ENCODE results near the gene HTR1E. TPM values are rescaled to one million over a fixed set of nuclear protein-coding genes. Genes with fewer than 3 reads are reported as not detected.

Gene HTR1E
- total and polyA plus RNA-seq, 12 donors = 0.13 to 0.22 TPM; not detected in 10

DNA sequence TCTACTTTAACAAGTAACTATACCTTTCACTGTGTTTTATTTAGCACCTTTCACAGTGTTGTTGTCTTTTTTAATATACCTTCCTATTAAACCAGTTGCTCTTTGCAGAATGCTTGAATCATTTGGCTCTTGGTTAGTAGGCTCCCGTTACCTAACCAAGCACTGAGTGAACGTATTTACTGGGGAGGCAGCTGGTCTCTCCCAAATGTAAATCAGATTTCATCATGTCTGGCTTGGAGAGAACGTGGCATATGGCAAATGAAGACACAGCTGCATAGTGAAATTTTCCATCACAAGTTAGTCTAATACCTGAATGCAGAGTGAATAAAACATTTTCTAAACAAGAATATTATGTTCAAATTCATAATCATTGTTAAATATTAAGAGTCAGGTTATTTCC, 12.4 kb downstream of the HTR1E start:
- Histone ChIP-seq H3K9me3 (replicated peaks in 1 of 3) (no peaks in the 10 kb centered on the region), H3K27me3 (no peaks in the 10 kb centered on the region), H3K36me3 (replicated peaks in 1 of 2) (no peaks in the 10 kb centered on the region), H3K27ac (no peak overlapping the region), H3K4me3 (no peak overlapping the region), H3K4me1 (replicated peaks in 1 of 2) (no peaks in the 10 kb centered on the region)
- intact Hi-C loops (cut with DNase I) = no loop called here
- TF ChIP-seq POLR2A (IDR thresholded peaks at IDR 0.05) = no peak
- TF ChIP-seq, protein P1, sequence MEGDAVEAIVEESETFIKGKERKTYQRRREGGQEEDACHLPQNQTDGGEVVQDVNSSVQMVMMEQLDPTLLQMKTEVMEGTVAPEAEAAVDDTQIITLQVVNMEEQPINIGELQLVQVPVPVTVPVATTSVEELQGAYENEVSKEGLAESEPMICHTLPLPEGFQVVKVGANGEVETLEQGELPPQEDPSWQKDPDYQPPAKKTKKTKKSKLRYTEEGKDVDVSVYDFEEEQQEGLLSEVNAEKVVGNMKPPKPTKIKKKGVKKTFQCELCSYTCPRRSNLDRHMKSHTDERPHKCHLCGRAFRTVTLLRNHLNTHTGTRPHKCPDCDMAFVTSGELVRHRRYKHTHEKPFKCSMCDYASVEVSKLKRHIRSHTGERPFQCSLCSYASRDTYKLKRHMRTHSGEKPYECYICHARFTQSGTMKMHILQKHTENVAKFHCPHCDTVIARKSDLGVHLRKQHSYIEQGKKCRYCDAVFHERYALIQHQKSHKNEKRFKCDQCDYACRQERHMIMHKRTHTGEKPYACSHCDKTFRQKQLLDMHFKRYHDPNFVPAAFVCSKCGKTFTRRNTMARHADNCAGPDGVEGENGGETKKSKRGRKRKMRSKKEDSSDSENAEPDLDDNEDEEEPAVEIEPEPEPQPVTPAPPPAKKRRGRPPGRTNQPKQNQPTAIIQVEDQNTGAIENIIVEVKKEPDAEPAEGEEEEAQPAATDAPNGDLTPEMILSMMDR (IDR thresholded peaks at IDR 0.05) = no peak
- no peak for DNase-seq
- 73 to 83% (median 75%) methylated on average over 3 of the region's 3 CpGs for WGBS, 4 donors

DNA sequence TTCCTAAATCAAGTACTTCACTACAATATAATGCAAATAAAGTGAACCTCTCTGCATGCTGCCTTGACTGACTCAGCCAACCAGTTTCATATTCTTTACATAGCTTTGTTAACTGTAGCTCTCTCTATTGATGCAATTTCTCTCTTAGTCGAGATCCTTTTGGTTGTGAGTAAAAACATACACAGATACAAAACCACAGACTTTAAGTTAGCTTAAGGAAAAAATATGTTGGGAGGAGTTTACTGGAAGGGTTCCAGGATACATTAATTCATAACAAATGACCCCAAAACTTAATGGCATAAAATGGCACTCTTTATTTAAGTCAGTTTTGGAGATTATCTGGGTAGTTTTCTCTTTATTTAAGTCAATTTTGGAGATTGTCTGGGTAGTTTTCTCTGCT, 15.7 kb downstream of the HTR1E start:
- intact Hi-C loops (cut with DNase I) = no loop called here

DNA sequence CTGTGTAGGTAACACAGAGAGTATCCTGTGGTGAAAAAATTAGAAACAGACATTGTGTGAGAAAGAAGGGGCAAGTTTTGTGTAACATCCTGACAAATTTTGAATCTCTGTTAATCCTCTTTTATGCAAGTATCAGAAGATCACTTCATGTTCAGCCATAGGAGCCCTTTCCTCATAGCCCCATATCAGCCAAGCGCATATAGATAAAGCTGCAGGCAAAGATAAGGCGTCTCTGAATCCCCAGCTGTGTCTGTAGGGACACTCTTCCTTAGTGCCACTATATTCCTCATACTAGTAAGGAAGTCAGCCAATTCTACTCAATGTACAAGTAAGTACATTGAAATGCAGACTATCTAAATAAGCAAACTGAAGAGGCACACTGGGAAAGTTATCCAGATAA, 22.3 kb downstream of the HTR1E start:
- no peaks in the 10 kb centered on the region for H3K9me3 ChIP-seq (replicated peaks in 1 of 3)
- no peak for TF ChIP-seq POLR2A (IDR thresholded peaks at IDR 0.05)
- TF ChIP-seq, protein P1 (IDR thresholded peaks at IDR 0.05) = no peak
- no peaks in the 10 kb centered on the region for H3K27me3 ChIP-seq
- H3K4me3 ChIP-seq = no peak overlapping the region
- no peaks in the 10 kb centered on the region for H3K4me1 ChIP-seq (replicated peaks in 1 of 2)
- WGBS, 4 donors = 84 to 96% (median 93%) methylated on average over 2 of the region's 2 CpGs
- no peaks in the 10 kb centered on the region for H3K36me3 ChIP-seq (replicated peaks in 1 of 2)
- no peak for DNase-seq
- intact Hi-C loops (cut with DNase I) = no loop called here
- no peak overlapping the region for H3K27ac ChIP-seq

More for the DNA sequence above, 15.7 kb downstream of the HTR1E start:
- DNase-seq = no peak
- H3K4me1 ChIP-seq (replicated peaks in 1 of 2) = no peaks in the 10 kb centered on the region
- 48 to 68% (median 65%) methylated on average over 1 of the region's 1 CpG for whole genome bisulfite sequencing, 4 donors
- H3K27me3 ChIP-seq = no peaks in the 10 kb centered on the region
- H3K9me3 ChIP-seq (replicated peaks in 1 of 3) = no peaks in the 10 kb centered on the region
- H3K4me3 ChIP-seq = no peak overlapping the region
- TF ChIP-seq, protein P1 (IDR thresholded peaks at IDR 0.05) = no peak
- TF ChIP-seq POLR2A (IDR thresholded peaks at IDR 0.05) = no peak
- no peak overlapping the region for H3K27ac ChIP-seq
- H3K36me3 ChIP-seq (replicated peaks in 1 of 2) = no peaks in the 10 kb centered on the region

DNA sequence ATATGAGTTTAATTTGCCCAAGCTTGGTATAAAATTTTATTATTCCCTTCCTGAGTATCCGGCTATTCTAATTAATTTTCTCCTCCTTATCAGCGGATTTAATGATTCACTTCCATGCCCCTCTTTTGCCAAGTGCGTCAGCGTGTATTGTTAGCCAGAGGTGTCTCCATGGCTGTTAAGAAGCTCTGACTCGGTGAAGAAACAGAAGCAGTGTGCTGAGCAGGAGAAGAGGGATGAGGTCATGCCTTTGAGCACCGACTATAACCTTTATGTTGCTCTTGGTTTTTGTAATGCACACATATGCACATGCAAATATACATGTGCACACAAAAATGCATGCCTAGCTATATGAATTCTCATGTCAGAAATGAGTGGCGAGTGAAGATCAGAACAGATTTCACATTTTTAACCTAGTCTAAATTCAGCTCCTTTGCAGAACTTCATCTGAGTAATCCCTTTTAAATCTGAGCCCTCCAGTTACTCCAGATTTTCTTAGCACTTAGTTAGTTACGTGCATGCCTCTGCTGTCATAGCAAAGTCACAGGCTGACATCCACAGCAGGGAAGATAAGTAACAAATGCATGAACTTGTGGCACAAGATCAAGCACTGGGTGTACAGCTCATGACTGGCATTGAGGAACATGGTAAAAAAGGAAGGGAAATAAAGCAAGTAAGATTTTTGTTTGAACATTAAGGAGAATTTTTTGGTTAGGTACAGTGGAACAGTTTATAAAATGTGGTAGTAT, 24.3 kb downstream of the HTR1E start:
- H3K4me3 ChIP-seq = no peak overlapping the region
- no peak for DNase-seq
- H3K27ac ChIP-seq = no peak overlapping the region
- no peaks in the 10 kb centered on the region for H3K36me3 ChIP-seq (replicated peaks in 1 of 2)
- no peaks in the 10 kb centered on the region for H3K4me1 ChIP-seq (replicated peaks in 1 of 2)
- TF ChIP-seq, protein P1 (IDR thresholded peaks at IDR 0.05) = no peak
- no peak for TF ChIP-seq POLR2A (IDR thresholded peaks at IDR 0.05)
- H3K9me3 ChIP-seq (replicated peaks in 1 of 3) = no peaks in the 10 kb centered on the region
- intact Hi-C loops (cut with DNase I) = no loop called here
- 74 to 81% (median 79%) methylated on average over 8 of the region's 8 CpGs for WGBS, 4 donors
- H3K27me3 ChIP-seq = no peaks in the 10 kb centered on the region
